GM21515 (cell line): Measurements from ENCODE around the gene CD226.
"Not testable (repeated sequence)": the region's sequence is repeated elsewhere in the genome, so short reads cannot be mapped to it uniquely, and the experiment has no call there.

Experiments
- ATAC-seq: cut with Tn5 transposase; IDR thresholded peaks from one replicate; pipeline ENCODE4 v1.9.1; 2021; ENCODE audit not compliant: unreplicated experiment

The CD226 gene

DNA sequence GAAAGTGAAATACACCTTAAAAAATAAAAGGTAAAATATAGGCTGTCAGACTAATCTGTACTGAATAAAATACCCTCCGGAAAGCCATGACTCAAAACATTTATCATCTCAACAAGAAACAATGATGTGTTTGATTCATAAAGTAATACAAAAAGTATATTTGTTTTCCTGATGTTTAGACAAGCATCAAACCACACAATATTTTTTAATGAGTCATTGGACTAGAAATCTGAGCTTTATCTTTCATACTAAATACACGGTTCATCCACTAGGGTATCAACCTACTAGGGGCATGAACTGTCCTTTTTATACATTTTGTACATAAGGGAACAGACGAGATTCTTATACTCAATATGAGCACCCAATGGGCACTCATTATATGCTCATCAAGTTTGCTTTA is 31.3 kb downstream of the CD226 start:
- no peak for ATAC-seq

DNA sequence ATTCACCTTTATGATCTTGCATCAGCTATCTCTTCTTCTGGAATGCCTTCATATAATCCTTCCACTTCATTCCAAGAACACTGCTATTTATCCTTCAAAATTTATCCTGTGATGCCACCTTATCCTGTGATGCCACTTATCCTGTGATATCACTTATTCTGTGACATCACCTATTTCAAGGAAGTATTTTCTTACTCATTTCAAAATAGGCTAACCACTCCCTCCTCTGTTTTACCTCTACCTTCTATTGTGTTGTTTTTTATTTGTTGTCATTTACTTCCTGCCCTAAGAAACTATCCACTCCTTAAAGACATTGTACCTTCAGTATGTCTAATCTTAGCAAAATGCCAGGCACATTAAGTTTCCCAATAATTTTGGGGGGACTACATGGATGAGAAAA is 38.8 kb downstream of the CD226 start:
- no peak for ATAC-seq

DNA sequence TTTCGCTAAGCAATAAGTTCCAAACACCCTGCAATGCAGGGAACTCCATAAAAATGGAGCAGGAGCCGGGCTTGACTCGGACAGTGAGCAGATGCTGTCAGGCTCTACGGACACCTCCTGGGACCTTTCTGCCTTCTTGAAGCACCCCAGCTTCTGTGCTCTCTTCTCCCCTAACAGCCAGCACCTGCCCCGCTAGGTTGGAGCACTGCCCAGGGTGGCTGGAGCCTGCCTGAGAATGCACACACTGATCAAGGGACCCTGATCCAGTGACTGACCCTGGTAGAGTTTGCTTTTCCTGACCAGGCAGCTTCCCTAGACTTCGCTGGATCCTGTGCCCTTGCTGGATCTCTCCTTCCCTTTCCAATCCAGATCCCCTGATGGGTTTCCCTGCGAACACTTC is 40.9 kb downstream of the CD226 start:
- no peak for ATAC-seq

DNA sequence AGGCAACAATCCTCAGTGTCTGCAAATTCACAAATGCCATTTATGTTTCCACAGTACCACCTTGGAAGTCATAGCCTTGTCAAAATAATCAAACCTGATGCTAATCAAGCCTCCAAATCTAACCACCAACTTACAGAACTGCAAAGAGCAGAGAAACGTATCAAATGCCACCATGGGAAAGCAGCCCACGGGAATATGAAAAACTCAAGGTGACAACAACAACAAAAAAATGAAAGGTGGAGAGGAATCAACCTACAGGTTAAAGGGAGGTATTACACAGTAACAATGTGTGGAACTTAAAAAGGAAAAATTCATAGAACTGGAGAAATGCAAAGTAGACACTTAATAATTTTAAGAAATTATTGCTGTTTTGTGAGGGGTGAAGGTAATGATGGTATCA is 46.7 kb downstream of the CD226 start:
- ATAC-seq, result no peak

DNA sequence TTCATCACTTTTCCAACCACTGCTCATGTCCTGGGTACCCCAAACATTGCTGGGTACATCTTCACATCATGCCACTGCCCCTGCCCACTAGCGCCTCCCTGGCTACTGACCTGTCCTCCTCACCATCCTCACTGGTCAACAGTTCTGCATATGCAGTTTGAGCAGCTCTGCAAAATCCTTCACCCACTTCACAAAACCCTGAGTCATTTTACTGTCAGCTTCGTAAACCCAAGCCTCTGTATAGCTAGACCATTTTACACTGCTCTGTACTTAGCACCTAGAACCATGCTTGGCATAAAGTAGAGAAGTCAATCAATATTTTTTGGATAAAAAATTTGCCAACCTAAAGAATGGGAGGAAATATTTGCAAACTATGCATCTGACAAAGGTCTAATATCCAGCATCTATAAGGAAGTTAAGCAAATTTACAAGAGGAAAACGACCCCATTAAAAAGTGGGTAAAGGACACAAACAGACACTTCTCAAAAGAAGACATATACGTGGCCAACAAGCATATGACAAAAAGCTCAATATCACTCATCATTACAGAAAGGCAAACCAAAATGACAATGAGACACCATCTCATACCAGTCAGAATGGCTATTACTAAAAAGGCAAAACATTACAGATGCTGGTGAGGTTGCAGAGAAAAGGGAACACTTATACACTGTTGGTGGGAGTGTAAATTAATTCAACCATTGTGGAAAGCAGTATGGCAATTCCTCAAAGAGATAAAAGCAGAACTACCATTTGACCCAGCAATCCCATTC is 48.3 kb downstream of the CD226 start:
- ATAC-seq, result not testable (repeated sequence)

DNA sequence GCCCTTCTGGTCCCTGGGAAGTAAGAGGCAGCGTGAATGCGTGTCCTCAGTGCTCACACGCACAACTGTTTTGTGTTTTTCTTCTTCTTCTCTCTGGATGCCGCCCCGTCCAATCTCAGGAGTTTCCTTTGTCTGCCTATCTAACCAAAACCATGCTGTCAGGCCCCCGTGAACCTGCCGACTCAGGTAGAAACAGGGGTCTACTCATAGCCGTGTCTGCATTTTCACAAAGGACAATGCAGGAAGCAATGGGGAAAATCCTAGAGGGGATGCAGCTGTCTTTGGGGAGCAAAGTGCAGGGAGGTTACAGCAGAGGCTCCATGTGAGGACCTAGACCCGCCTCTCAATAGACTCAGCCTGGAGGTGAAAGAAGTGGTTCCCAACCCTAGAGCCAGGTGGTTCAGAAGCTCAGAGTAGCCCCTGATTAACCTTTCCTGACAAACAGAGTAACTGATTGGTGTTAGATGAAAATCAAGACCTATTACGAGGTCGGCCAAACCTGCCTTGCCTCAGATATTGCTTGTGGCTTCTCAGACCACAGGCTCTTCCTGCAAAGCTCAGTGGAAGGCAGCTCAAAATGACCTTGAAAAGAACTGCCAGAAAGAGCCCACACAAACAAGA is 49.3 kb downstream of the CD226 start:
- peak; percentile 50 for ATAC-seq

DNA sequence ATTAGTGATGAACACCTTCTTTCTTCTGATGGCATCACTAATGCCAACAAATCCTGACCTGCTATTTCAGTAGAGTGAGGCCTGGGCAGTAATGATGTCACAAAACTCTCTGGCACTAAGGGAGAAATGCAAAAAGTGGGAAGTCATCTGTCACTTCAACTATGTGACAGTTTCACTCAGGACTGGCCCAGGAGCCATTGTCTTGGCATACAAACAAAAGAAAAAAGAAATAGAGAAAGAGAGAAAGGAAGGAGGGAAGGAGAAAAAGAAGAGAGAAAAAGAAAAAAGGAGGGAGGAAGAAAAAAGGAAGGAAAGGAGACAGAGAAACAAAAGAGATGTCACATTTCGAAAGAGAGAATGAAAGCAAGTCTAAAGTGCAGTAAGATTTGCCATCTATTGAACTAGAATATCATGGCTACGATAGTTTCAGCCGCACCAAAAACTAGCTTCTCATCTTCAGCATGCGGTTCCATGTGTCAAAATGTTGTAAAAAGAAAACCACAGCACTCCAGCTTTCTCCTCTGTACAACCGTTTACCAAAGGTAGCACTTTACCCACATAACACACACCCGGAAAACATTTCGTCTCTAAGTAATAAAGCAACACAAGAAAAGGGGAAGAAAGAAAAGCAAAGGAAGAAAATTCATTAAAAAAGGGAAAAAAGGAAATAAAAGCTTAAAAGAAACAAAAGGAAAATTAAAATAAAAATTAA is 50.1 kb downstream of the CD226 start:
- peak; percentile 49 for ATAC-seq

DNA sequence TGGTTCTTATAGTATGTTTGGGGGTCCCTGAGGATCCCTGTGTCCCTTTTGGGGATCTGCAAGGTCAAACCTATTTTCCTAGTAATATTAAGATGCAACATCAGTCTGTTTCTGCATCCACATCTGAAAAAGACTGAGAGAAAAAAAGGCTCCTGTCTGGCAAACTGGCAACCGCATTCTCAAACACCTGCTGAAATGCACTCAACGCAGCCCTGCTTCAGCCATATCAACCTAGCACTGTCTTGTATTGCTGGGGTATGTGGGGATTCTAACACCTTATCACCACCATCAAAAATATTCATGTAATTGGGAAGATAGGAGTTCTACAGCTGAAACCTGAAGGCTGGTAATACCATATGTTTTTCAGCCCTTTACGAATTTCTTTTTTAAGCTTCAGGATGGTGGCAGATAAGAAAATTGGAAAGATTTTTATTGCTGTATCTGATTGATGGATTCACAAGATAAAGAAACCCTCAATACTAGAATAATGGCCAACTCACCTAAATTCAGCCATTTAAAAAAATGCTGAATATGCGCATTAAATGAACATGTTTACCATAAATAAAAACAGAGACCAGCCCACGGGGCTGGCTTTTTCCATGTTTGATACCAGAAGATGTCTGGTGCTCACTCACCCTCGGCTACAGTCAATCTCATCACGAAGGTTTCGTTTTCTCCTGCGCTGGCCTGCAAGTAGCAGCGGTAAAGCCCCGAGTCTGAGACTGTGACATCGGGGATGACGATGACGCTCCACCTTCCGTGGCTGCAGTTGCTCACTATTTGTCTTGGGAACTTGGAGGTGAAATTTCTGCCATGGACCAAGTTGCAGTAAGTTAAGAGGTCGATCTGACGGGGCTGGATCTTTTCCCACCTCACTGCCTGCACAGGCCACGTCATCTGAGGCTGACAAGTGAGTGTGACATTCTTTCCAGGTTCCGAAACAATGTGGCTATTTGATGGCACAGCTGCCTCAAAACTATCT is 52.3 kb downstream of the CD226 start:
- ATAC-seq, result no peak

DNA sequence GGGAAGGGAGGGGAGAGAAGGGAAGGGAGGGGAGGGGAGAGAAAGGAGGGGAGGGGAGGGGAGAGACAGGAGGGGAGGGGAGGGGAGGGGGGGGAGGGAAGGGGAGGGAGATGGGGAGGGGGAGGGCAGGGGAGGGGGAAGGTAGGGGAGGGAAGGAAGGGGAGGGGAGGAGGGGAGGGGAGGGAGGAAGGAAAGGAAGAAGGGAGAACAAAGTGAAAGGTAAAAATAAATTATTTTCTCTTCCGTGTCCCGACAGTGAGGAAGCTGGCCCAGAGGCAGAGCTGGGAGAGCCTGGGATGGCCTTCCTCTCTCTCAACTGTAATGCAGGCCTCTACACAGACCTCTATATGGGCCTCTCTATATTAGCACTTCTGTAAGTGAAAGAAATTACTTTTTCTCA is 53.2 kb downstream of the CD226 start:
- ATAC-seq, result no peak

DNA sequence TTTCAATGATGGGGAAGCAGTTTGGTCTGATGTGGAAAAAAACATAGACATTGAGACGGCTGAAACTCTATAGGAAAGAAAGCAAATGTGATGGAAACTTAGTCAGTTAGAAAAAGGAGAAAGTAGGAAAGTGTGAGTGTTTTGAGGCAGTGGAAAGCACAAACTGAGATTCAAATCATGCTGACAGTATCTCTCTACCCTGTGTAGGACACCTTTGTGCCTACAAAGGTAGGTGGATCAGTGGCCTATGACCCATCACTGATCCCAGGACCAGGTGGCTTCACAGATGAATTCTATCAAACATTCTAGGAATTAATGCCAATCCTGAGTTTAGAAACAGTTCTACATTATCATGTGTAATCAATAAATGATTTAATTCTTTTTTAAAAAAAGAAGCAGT is 57.1 kb downstream of the CD226 start:
- ATAC-seq, result no peak

DNA sequence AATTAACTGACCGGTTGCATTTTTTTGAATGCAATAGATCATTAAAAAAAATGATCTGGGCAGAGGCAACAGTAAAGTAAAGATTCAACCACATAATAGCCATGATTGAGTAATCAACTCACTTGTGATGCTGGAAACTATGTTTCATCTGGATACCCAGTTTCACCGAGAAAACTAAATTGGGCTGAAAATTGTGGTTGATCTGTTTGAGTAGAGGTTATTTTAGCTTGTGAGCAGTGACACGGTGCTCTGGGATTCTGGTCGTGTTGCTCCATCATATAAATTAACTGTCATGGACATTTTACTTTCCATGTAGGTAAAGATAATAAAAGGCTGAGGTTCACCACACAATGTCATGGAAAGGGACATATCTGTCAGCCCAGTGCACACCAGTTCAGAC is 58.7 kb downstream of the CD226 start:
- ATAC-seq, result no peak

DNA sequence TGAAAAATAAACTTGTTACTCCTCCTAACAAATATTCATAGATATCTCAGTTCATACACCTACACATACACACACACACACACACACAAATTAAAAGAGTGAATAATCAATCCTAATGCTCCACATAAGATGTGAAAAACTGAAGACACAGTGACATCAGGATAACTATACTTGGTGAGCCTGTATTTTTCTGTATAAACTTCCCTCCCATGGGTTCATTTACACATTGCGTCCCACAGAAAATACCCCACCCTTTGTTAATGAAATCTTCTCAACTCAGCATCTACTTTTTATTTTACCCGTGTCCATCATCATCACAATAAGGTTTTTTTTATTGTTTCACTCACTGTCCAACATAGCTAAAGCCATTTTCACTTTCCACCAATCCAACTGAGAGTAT is 60.4 kb downstream of the CD226 start:
- ATAC-seq, result no peak

DNA sequence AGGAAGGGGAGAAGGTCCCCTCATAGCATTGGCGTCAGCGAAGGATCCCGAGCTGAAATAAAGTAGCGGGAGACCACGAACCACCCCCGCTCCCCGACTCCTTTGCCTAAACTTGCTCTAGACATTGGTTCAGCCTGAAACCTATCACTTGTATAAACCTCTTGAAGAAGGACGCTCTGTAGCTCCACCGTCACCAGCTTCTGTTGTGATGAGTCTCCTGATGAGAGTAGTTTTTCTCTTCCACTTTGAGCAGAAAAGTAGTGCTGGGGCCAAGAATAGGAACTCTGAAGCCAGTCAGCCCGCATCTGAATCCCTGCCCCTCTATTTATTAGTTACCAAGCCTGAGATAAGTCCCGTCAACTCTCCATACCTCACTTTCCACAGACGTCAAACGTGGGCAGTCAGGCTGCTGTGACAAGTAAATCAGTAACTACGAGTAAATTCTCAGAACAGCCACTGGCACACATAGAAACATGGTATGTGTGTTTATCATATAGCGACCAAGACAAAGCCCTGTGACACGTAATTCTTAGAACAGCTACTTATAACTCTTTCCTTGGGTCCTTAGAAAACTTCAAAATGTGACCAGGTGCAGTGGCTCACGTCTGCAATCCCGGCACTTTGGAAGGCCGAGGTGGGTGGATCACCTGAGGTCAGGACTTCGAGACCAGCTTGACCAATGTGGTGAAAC is 61.7 kb downstream of the CD226 start:
- ATAC-seq, result peak; percentile 75

DNA sequence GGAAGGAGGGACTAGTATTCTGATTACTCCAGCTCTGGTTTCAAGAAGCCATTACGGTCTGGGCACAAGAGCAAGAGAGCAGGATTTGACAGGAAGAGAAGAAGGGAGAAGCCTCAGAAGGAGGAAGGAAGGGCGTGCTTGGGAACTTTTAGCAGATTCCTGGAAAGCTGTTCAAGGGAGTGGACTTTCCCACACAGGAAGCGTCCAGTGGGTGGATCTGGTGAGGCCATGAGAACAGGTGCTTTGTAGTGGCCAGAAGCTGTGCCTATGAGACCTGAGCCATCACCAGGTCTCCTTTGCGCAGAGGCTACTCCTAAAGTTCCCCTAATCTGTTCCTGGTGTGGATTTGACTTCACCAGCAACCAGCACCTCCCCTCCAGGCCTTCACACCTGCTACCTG is 62.3 kb downstream of the CD226 start:
- ATAC-seq, result no peak

DNA sequence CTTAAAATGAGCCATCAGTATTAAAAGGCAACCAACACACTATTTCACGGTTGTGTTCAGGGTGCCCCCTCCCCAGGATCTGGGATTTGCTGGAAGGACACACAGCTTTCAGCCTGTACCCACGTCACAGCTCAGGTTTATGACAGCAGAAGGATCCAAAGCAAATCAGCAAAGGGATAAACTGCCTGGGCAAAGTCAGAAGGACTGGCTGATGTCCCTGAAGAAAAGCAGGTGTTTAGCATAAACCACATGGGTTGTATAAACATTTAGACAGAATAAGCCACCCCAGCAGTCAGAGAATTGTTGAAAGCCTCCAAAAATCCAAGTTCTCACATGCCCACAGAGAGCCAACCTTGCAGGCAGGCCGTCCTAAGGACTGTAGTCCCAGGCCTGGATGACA is 63.9 kb downstream of the CD226 start:
- ATAC-seq, result no peak

DNA sequence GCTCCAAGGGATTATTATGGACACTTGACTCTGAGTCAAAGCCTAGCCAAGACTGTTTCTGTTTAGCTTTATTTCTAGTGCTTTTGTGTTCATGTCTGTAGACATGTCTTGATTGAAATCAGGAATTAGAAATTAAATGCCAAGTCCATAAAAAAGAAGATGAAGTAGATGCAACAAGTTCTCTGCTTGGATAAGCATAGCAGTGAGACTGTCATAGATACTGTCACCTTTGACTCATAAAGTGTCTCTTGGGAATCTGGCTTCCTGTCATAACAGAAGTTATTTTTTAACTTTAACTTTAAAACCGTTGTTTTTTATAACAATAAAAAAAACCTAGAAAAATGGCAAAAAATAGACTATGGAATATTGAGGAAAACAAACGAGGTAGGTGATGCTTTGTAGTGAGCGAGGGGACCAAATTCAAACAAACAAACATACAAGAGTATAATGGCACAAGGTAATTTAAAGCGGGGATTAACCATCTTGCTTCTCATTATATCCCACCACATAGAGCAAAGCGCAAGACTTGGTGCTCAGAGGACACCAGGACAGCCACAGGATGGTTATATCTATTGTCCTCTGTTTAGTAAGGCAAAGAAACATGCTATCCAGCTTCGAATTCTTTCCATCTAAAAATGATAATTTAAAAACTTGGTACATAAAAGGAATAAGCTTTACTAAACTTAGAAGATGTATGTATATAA is 64.6 kb downstream of the CD226 start:
- ATAC-seq, result no peak

DNA sequence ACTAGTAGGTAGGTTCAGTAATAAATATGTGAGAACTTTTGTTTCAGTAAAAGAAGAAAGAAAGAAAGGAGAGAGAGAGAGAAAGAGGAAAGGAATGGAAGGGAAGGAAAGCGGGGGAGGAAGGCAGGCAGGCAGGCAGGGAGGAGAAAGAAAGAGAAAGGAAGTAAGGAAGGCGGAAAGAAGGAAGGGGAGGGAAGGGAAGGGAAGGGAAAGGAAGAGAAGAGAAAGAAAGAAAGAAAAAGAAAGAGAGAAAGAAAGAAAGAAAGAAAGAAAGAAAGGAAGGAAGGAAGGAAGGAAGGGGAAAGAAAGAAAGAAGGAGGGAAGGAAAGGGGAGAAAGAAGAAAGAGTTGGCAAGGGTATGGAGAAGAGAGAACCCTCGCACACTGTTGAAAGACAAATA is 67.6 kb downstream of the CD226 start:
- ATAC-seq, result no peak

DNA sequence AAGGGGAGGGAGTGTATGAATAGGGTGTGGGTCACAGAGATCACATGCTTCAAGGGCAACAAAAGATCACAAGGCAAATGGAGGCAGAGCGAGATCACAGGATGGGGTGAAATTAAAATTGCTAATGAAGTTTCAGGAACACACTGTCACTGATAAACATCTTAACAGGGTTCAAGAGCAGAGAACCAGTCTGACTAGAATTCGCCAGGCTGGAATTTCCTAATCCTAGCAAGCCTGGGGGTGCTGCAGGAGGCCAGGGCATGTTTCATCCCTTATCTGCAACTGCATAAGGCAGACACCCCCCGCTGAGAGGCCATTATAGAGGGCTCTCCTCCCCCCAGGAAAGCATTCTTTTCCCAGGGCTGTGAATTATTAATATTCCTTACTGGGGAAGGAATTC is 68.6 kb downstream of the CD226 start:
- ATAC-seq, result not testable (repeated sequence)

DNA sequence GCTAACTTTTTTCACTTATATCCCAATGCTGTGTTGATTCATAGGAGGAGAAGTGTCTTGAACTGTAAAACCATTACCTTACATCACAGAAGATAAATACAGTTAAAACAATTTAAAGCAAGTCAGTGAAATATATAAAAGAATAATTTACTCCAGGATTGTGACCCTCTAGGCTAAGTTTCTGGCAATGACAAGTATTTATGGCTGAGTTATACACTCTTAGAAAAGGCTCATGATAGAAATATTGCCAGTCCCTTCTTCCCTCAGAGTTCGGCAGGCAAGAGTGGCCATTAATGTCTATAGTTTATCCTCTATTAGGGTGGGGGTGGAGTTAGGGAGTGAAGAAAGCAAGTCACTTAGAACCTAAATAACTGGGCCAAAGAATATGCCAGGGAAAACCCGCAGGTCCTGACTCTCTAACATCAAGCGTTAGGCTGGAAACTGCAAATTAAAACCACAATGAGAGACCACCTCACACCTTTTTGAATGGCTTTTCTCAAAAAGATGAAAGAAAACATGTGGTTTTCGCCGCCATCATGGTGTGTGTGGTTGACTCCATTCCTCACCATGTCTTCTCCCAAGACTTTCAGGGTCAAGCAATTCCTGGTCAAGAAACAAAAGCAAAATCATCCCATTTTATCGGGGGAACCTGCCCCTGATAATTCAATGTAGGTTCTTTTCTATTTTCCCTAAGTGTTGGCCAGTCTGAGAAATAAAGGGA is 69.3 kb downstream of the CD226 start:
- no peak for ATAC-seq
